ENCODE results near the gene APOBEC2. TPM values are rescaled to one million over a fixed set of nuclear protein-coding genes. Genes with fewer than 3 reads are reported as not detected.

The APOBEC2 gene
- total RNA-seq, 4 donors from 2014 or later = not detected

- TF ChIP-seq POLR2AphosphoS5 (IDR thresholded peaks at IDR 0.05) (no peak), EP300 (IDR thresholded peaks at IDR 0.05) (no peak), POLR2A (IDR thresholded peaks at IDR 0.05) (no peak)
- TF ChIP-seq, protein P1, sequence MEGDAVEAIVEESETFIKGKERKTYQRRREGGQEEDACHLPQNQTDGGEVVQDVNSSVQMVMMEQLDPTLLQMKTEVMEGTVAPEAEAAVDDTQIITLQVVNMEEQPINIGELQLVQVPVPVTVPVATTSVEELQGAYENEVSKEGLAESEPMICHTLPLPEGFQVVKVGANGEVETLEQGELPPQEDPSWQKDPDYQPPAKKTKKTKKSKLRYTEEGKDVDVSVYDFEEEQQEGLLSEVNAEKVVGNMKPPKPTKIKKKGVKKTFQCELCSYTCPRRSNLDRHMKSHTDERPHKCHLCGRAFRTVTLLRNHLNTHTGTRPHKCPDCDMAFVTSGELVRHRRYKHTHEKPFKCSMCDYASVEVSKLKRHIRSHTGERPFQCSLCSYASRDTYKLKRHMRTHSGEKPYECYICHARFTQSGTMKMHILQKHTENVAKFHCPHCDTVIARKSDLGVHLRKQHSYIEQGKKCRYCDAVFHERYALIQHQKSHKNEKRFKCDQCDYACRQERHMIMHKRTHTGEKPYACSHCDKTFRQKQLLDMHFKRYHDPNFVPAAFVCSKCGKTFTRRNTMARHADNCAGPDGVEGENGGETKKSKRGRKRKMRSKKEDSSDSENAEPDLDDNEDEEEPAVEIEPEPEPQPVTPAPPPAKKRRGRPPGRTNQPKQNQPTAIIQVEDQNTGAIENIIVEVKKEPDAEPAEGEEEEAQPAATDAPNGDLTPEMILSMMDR (IDR thresholded peaks at IDR 0.05) = no peak
- no peak overlapping the region for H3K27ac ChIP-seq
- WGBS = 81% methylated on average over 13 of the region's 13 CpGs
- H3K27me3 ChIP-seq = no peaks in the 10 kb centered on the region
- peaks cover 5% of the 10 kb centered on the region for H3K4me1 ChIP-seq
- H3K4me3 ChIP-seq = no peak overlapping the region
- no peak for DNase-seq (ENCODE audit: low spot score in 2 of 2)
- no peaks in the 10 kb centered on the region for H3K9me3 ChIP-seq
- peaks cover 25% of the 10 kb centered on the region for H3K36me3 ChIP-seq
These were observed 8.3 kb downstream of the APOBEC2 start for GRCh38 chr6:41061196-41061726.

DNA sequence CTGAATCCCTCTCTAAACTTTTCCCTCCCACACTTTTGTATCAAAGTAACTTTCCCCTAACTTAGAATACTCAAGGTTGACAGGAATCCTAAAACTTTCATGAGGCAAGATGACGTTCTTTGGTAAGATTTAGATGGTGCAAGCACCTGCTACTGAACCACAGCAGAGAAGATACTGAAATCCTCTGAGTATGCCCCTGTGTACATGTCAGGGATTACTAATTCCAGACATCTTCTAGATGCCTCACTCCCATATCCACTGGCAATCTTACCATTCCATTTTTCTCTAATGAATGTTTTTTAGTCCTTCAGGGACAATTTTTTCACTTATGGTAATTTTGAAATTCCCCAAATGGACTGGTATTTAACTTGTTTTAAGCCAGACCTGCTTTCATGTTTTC is 9.1 kb downstream of the APOBEC2 start:
- no peak for DNase-seq (ENCODE audit: low spot score in 2 of 2)
- no peak overlapping the region for H3K4me3 ChIP-seq
- WGBS = 88% methylated on average over 1 of the region's 1 CpG
- no peaks in the 10 kb centered on the region for H3K9me3 ChIP-seq
- TF ChIP-seq, protein P1 (IDR thresholded peaks at IDR 0.05) = no peak
- H3K4me1 ChIP-seq = peaks cover 5% of the 10 kb centered on the region
- H3K36me3 ChIP-seq = peaks cover 25% of the 10 kb centered on the region
- H3K27me3 ChIP-seq = no peaks in the 10 kb centered on the region
- no peak overlapping the region for H3K27ac ChIP-seq

GRCh38 chr6:41063884-41064285 is 10.9 kb downstream of the APOBEC2 start:
- Histone ChIP-seq H3K36me3 (peaks cover 43% of the 10 kb centered on the region), H3K4me3 (no peak overlapping the region), H3K9me3 (no peaks in the 10 kb centered on the region), H3K4me1 (peaks cover 5% of the 10 kb centered on the region), H3K27me3 (no peaks in the 10 kb centered on the region), H3K27ac (no peak overlapping the region)
- TF ChIP-seq POLR2AphosphoS5 (IDR thresholded peaks at IDR 0.05) (no peak), POLR2A (IDR thresholded peaks at IDR 0.05) (no peak)
- TF ChIP-seq, protein P1 (IDR thresholded peaks at IDR 0.05) = no peak
- no peak for DNase-seq (ENCODE audit: low spot score in 2 of 2)
- WGBS = 84% methylated on average over 2 of the region's 2 CpGs

GRCh38 chr6:41064841-41065240 is 11.8 kb downstream of the APOBEC2 start:
- Histone ChIP-seq H3K9me3 (no peaks in the 10 kb centered on the region), H3K4me1 (peaks cover 5% of the 10 kb centered on the region), H3K27me3 (no peaks in the 10 kb centered on the region), H3K36me3 (peaks cover 50% of the 10 kb centered on the region), H3K27ac (no peak overlapping the region), H3K4me3 (no peak overlapping the region)
- DNase-seq (ENCODE audit: low spot score in 2 of 2) = no peak
- 84% methylated on average over 5 of the region's 5 CpGs for WGBS
- TF ChIP-seq, protein P1 (IDR thresholded peaks at IDR 0.05) = no peak
- TF ChIP-seq POLR2A (IDR thresholded peaks at IDR 0.05) = no peak
- TF ChIP-seq POLR2AphosphoS5 (IDR thresholded peaks at IDR 0.05) = no peak
- TF ChIP-seq EP300 (IDR thresholded peaks at IDR 0.05) = no peak

DNA sequence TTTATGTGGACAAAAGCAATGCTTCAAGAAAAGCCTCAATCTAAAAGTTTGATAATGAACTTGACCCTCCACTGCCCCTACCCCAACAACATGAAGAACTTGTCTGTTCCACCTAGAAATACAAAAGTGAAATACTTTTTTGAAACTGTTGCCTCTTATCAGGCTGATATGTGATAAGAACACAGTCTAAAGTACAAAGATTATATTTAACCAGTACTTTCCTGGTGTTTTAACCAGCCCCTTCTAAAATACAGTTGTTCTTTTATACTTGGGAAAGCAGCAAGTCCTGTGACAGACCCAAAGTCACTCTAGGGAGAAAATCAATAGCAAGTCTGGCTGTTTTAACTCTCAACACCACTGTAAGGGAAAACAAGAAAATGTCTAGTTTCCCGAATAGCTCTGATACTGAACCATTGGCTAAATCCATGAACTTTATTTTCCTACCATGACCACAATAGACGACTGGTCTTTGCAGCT is 12.6 kb downstream of the APOBEC2 start:
- TF ChIP-seq POLR2AphosphoS5 (IDR thresholded peaks at IDR 0.05) (no peak), EP300 (IDR thresholded peaks at IDR 0.05) (no peak), POLR2A (IDR thresholded peaks at IDR 0.05) (no peak)
- TF ChIP-seq, protein P1 (IDR thresholded peaks at IDR 0.05) = no peak
- Histone ChIP-seq H3K4me1 (peaks cover 3% of the 10 kb centered on the region), H3K36me3 (peaks cover 50% of the 10 kb centered on the region), H3K9me3 (no peaks in the 10 kb centered on the region), H3K4me3 (no peak overlapping the region), H3K27ac (no peak overlapping the region), H3K27me3 (no peaks in the 10 kb centered on the region)
- WGBS = 92% methylated on average over 2 of the region's 2 CpGs
- no peak for DNase-seq (ENCODE audit: low spot score in 2 of 2)

Measured in suprapubic skin (tissue), 4 donors.